NCI-H1694 (cell line): ENCODE results near the gene ENG.
A peak's percentile ranks its signal among the peaks of the same experiment; 100 is the strongest.

Experiments
- DNase-seq: peaks from one replicate; lab custom pipeline; 2025; lab: John Stamatoyannopoulos, UW

The ENG gene

GRCh38 chr9:127776195-127776923, 78.1 kb downstream of the ENG start:
- DNase-seq, result no peak

GRCh38 chr9:127773981-127774380, 80.5 kb downstream of the ENG start:
- no peak for DNase-seq

- no peak for DNase-seq
These were observed 81.2 kb downstream of the ENG start for GRCh38 chr9:127773272-127773671.

GRCh38 chr9:127772603-127773002, 81.9 kb downstream of the ENG start:
- DNase-seq, result no peak

- DNase-seq, result no peak
These were observed 82.8 kb downstream of the ENG start for GRCh38 chr9:127771570-127772189.

- DNase-seq, result peak; percentile 85
These were observed 83.4 kb downstream of the ENG start for GRCh38 chr9:127770905-127771569.

- no peak for DNase-seq
These were observed 83.9 kb downstream of the ENG start for GRCh38 chr9:127770583-127770904.

GRCh38 chr9:127769929-127770582, 84.4 kb downstream of the ENG start:
- DNase-seq, result no peak

GRCh38 chr9:127769101-127769500, 85.4 kb downstream of the ENG start:
- no peak for DNase-seq

- DNase-seq, result no peak
These were observed 85.8 kb downstream of the ENG start for GRCh38 chr9:127768698-127769097.

GRCh38 chr9:127767909-127768331, 86.5 kb downstream of the ENG start:
- DNase-seq, result no peak

GRCh38 chr9:127767410-127767809, 87.0 kb downstream of the ENG start:
- DNase-seq, result no peak

- DNase-seq, result no peak
These were observed 89.0 kb downstream of the ENG start for GRCh38 chr9:127765418-127765817.
